ENCODE data around the gene OLFM2.

DNA sequence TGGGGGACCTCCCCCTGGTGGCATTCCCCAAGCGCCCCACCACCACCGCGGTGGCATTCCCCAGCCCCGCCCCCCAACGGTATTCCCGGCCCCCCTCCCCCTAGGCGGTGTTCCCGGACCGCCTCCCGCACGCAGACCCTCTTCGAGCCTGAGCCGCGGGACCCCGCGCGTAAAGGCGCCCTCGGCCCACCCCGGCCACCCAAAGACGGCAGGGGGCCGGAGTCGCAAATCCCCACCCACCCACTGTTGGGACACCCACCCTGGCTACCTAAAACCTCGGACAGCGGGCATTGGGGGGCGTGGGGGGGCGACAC lies 22.4 kb downstream of the OLFM2 start:
- TF ChIP-seq, protein P1, sequence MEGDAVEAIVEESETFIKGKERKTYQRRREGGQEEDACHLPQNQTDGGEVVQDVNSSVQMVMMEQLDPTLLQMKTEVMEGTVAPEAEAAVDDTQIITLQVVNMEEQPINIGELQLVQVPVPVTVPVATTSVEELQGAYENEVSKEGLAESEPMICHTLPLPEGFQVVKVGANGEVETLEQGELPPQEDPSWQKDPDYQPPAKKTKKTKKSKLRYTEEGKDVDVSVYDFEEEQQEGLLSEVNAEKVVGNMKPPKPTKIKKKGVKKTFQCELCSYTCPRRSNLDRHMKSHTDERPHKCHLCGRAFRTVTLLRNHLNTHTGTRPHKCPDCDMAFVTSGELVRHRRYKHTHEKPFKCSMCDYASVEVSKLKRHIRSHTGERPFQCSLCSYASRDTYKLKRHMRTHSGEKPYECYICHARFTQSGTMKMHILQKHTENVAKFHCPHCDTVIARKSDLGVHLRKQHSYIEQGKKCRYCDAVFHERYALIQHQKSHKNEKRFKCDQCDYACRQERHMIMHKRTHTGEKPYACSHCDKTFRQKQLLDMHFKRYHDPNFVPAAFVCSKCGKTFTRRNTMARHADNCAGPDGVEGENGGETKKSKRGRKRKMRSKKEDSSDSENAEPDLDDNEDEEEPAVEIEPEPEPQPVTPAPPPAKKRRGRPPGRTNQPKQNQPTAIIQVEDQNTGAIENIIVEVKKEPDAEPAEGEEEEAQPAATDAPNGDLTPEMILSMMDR (conservative IDR thresholded peaks at IDR 0.05 in 1 of 2, IDR thresholded peaks at IDR 0.05 in 1 of 2; ENCODE audit: low read depth in 1 of 2, low read length in 2 of 2) = no peak
- TF ChIP-seq EZH2 (IDR thresholded peaks at IDR 0.05; ENCODE audit: low read length, missing control alignments) = no peak
